H1 (cell line): ENCODE measurements around the gene SPAAR.

ENCODE experiments used
- FOSL1 ChIP-seq: IDR thresholded peaks from 2 replicates; pipeline ENCODE4 v1.6.1; 2011; ENCODE audit warnings: mild to moderate bottlenecking, low read depth, low read length, moderate library complexity; ENCODE audit not compliant: insufficient read depth
- GABPA ChIP-seq: IDR thresholded peaks from 2 replicates; pipeline ENCODE4 v1.6.1; 2011; ENCODE audit warnings: mild to moderate bottlenecking, low read length, moderate library complexity, borderline replicate concordance; ENCODE audit not compliant: insufficient read depth
- ZNF274 ChIP-seq: IDR thresholded peaks from 2 replicates; pipeline ENCODE4 v1.7.0; 2012; ENCODE audit warnings: low read length, borderline replicate concordance; ENCODE audit errors: extremely low read depth

- TF ChIP-seq GABPA (no peak), ZNF274 (no peak), FOSL1 (no peak)
Observed at GRCh38 chr9:35909274-35909673, at the start of gene SPAAR.
